HepG2 (cell line): ENCODE data around the gene CDC6. TPM values are rescaled to one million over a fixed set of nuclear protein-coding genes. Genes with fewer than 3 reads are reported as not detected.

Experiments
- GABPA ChIP-seq, 2 experiments: IDR thresholded peaks; 2 replicates each; pipeline ENCODE4 v1.6.1; 2011 to 2016; ENCODE audit warnings: low read depth in 2 of 2, low read length in 1 of 2, missing biosample characterization in 1 of 2, missing genetic modification characterization in 1 of 2
- GABPB1 ChIP-seq: IDR thresholded peaks from 2 replicates; pipeline ENCODE4 v1.6.1; 2016; ENCODE audit warnings: mild to moderate bottlenecking, missing genetic modification reagents, moderate library complexity, missing compliant biosample characterization
- MYC ChIP-seq: sonication (generic); formaldehyde crosslinking; IDR thresholded peaks from 2 replicates; pipeline ENCODE4 v1.9.0; 2021; ENCODE audit warnings: missing genetic modification reagents, borderline replicate concordance
- NCOR1 ChIP-seq: fragments of 200-600 bp; sonication (generic); IDR thresholded peaks from 2 replicates; pipeline ENCODE4 v1.7.0; 2017; ENCODE audit warnings: antibody characterized with exemption, low read length, borderline replicate concordance
- PITX1 ChIP-seq: sonication (generic); formaldehyde crosslinking; IDR thresholded peaks from 2 replicates; pipeline ENCODE4 v1.5.1; 2020; ENCODE audit warnings: mild to moderate bottlenecking, missing genetic modification reagents
- RFX3 ChIP-seq: IDR thresholded peaks from 2 replicates; pipeline ENCODE4 v1.6.1; 2016; ENCODE audit warnings: missing biosample characterization, missing genetic modification reagents
- THYN1 ChIP-seq: sonication (generic); formaldehyde crosslinking; IDR thresholded peaks from 2 replicates; pipeline ENCODE4 v1.8.1; 2023; ENCODE audit warnings: low read depth, mild to moderate bottlenecking, moderate library complexity, missing genetic modification reagents, borderline replicate concordance
- ZNF501 ChIP-seq: sonication (generic); formaldehyde crosslinking; IDR thresholded peaks from 2 replicates; pipeline ENCODE4 v1.5.1; 2020; ENCODE audit warnings: mild to moderate bottlenecking, moderate library complexity, missing genetic modification reagents
- polyA plus RNA-seq, 8 experiments: library from polyadenylated mRNA; depleted of rRNA in 3 of 8; stranded (reverse) in 7 of 8; unstranded in 1 of 8; fragments of >200 nt; fragmentation: Illumina TruSeq in 4 of 8; extraction: Trizol in 4 of 8; gene quantifications; 2 replicates each; pipeline versions ENCODE4 v1.2.1 to v1.2.3, GENCODE V29; 2011 to 2016; ENCODE audit warnings: low read depth in 4 of 8, missing spikeins in 1 of 8, mixed read lengths in 1 of 8; ENCODE audit not compliant: insufficient read depth in 1 of 8
- total RNA-seq, 5 experiments: library from RNA; depleted of rRNA; stranded (reverse); fragments of >200 nt; fragmentation: Illumina TruSeq; extraction: Trizol; gene quantifications; 2 replicates each; pipeline ENCODE4 v1.2.3, GENCODE V29; 2016; ENCODE audit warnings: low read depth in 1 of 5
- TF ChIP-seq, protein P1 (sequence below), 2 experiments: sonication (generic) in 1 of 2; formaldehyde crosslinking in 1 of 2; IDR thresholded peaks; 2 replicates each; pipeline versions ENCODE4 v1.5.1 to v1.6.1; 2011 to 2020; ENCODE audit warnings: borderline replicate concordance in 1 of 2, low read depth in 1 of 2, low read length in 1 of 2, mild to moderate bottlenecking in 1 of 2, missing genetic modification reagents in 1 of 2, moderate library complexity in 1 of 2
- TF ChIP-seq, protein P2 (sequence below): sonication (generic); formaldehyde crosslinking; conservative IDR thresholded peaks from 2 replicates; pipeline ENCODE4 v1.4.0; 2020; ENCODE audit warnings: missing genetic modification reagents
- TF ChIP-seq, protein P3 (sequence below): sonication (generic); formaldehyde crosslinking; IDR thresholded peaks from 2 replicates; pipeline ENCODE4 v1.4.0; 2020; ENCODE audit warnings: missing genetic modification reagents
- TF ChIP-seq, protein P4 (sequence below): sonication (generic); formaldehyde crosslinking; IDR thresholded peaks from 2 replicates; pipeline ENCODE4 v1.5.0; 2020; ENCODE audit warnings: mild to moderate bottlenecking, missing genetic modification reagents, borderline replicate concordance
- TF ChIP-seq, protein P5 (sequence below): sonication (generic); formaldehyde crosslinking; IDR thresholded peaks from 2 replicates; pipeline ENCODE4 v1.9.0; 2022; ENCODE audit warnings: missing genetic modification reagents, mild to moderate bottlenecking, borderline replicate concordance

The CDC6 gene
- total and polyA plus RNA-seq, 2 of the 13 experiments (the other 11 are each of a cell fraction or from before 2014, with no cell fraction given) = 17.4 to 114 TPM

DNA sequence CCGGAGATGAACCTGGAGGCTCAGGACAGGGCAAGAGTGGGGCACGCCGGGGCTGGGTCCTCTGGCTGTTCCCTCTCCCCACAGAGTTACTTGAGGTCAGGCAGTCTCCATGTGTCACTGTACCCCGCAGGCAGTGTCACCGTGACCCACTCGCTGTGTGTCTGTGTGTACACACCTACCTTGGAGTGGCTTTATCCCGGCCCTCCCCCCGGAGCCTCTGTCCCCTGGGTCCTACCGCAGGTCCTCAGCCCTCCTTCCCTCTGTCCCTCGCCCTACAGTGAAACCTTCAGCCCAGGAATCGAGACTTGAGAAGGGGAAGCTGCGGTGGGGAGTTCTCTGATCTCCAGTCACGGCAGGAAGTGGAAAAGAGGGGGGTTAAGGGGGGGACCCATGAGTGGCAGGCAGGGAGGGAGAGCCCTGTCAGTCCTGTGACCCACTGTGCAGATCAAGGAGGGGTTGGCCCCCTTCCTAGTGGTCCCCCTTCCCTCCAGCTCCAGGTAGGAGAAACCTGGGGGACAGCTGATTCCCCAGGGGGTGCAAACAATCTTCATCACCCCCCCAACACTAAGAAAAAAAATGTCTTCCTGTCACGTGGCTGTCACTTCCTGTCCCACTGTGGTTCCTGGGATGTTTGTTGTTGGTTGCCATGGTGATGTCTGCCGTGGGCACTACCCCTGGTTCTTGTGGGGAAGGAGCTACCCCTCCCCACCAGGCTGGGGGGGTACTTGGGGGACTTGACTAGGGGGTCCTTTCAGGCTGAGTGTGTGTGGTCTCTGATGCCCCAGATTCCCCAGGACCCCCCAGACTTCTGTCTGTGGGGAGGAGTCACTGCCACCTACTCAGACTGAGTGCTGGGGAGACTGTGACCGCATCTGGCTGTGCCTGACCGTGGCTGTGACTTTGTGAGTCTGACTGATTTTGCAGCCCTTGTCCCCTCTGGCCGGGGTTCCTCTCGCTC lies 35.0 kb downstream of the CDC6 start (continued):
- TF ChIP-seq, protein P1, sequence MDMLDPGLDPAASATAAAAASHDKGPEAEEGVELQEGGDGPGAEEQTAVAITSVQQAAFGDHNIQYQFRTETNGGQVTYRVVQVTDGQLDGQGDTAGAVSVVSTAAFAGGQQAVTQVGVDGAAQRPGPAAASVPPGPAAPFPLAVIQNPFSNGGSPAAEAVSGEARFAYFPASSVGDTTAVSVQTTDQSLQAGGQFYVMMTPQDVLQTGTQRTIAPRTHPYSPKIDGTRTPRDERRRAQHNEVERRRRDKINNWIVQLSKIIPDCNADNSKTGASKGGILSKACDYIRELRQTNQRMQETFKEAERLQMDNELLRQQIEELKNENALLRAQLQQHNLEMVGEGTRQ (IDR thresholded peaks at IDR 0.05; ENCODE audit: low read depth, low read length) = 0 out of 2 replicates have a peak, but pooled peaks have one; percentile 22
- TF ChIP-seq, protein P1 (CRISPR knock-in tag; IDR thresholded peaks at IDR 0.05; ENCODE audit: borderline replicate concordance) = peak; percentile 72; the same call in 1 of the 2 replicates
- TF ChIP-seq, protein P2, sequence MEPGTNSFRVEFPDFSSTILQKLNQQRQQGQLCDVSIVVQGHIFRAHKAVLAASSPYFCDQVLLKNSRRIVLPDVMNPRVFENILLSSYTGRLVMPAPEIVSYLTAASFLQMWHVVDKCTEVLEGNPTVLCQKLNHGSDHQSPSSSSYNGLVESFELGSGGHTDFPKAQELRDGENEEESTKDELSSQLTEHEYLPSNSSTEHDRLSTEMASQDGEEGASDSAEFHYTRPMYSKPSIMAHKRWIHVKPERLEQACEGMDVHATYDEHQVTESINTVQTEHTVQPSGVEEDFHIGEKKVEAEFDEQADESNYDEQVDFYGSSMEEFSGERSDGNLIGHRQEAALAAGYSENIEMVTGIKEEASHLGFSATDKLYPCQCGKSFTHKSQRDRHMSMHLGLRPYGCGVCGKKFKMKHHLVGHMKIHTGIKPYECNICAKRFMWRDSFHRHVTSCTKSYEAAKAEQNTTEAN (CRISPR knock-in tag) = no peak
- peak; percentile 77 for TF ChIP-seq RFX3 (CRISPR knock-in tag)
- peak; percentile 78 for TF ChIP-seq GABPB1 (CRISPR knock-in tag)
- TF ChIP-seq THYN1 (CRISPR knock-in tag) = no peak
- TF ChIP-seq MYC (CRISPR knock-in tag) = 0 out of 2 replicates have a peak, but pooled peaks have one; percentile 11
- TF ChIP-seq, protein P3, sequence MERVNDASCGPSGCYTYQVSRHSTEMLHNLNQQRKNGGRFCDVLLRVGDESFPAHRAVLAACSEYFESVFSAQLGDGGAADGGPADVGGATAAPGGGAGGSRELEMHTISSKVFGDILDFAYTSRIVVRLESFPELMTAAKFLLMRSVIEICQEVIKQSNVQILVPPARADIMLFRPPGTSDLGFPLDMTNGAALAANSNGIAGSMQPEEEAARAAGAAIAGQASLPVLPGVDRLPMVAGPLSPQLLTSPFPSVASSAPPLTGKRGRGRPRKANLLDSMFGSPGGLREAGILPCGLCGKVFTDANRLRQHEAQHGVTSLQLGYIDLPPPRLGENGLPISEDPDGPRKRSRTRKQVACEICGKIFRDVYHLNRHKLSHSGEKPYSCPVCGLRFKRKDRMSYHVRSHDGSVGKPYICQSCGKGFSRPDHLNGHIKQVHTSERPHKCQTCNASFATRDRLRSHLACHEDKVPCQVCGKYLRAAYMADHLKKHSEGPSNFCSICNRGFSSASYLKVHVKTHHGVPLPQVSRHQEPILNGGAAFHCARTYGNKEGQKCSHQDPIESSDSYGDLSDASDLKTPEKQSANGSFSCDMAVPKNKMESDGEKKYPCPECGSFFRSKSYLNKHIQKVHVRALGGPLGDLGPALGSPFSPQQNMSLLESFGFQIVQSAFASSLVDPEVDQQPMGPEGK (CRISPR knock-in tag) = peak; percentile 88
- TF ChIP-seq, protein P4, sequence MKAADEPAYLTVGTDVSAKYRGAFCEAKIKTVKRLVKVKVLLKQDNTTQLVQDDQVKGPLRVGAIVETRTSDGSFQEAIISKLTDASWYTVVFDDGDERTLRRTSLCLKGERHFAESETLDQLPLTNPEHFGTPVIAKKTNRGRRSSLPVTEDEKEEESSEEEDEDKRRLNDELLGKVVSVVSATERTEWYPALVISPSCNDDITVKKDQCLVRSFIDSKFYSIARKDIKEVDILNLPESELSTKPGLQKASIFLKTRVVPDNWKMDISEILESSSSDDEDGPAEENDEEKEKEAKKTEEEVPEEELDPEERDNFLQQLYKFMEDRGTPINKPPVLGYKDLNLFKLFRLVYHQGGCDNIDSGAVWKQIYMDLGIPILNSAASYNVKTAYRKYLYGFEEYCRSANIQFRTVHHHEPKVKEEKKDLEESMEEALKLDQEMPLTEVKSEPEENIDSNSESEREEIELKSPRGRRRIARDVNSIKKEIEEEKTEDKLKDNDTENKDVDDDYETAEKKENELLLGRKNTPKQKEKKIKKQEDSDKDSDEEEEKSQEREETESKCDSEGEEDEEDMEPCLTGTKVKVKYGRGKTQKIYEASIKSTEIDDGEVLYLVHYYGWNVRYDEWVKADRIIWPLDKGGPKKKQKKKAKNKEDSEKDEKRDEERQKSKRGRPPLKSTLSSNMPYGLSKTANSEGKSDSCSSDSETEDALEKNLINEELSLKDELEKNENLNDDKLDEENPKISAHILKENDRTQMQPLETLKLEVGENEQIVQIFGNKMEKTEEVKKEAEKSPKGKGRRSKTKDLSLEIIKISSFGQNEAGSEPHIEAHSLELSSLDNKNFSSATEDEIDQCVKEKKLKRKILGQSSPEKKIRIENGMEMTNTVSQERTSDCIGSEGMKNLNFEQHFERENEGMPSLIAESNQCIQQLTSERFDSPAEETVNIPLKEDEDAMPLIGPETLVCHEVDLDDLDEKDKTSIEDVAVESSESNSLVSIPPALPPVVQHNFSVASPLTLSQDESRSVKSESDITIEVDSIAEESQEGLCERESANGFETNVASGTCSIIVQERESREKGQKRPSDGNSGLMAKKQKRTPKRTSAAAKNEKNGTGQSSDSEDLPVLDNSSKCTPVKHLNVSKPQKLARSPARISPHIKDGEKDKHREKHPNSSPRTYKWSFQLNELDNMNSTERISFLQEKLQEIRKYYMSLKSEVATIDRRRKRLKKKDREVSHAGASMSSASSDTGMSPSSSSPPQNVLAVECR (CRISPR knock-in tag) = 0 out of 2 replicates have a peak, but pooled peaks have one; percentile 23
- peak; percentile 62; the same call in 1 of the 2 replicates for TF ChIP-seq GABPA (IDR thresholded peaks at IDR 0.05; ENCODE audit: low read depth, low read length)
- TF ChIP-seq GABPA (CRISPR knock-in tag; IDR thresholded peaks at IDR 0.05; ENCODE audit: low read depth) = peak; percentile 92
- TF ChIP-seq ZNF501 (CRISPR knock-in tag) = 0 out of 2 replicates have a peak, but pooled peaks have one; percentile 33
- no peak for TF ChIP-seq NCOR1
- TF ChIP-seq PITX1 (CRISPR knock-in tag) = 0 out of 2 replicates have a peak, but pooled peaks have one; percentile 11
- TF ChIP-seq, protein P5, sequence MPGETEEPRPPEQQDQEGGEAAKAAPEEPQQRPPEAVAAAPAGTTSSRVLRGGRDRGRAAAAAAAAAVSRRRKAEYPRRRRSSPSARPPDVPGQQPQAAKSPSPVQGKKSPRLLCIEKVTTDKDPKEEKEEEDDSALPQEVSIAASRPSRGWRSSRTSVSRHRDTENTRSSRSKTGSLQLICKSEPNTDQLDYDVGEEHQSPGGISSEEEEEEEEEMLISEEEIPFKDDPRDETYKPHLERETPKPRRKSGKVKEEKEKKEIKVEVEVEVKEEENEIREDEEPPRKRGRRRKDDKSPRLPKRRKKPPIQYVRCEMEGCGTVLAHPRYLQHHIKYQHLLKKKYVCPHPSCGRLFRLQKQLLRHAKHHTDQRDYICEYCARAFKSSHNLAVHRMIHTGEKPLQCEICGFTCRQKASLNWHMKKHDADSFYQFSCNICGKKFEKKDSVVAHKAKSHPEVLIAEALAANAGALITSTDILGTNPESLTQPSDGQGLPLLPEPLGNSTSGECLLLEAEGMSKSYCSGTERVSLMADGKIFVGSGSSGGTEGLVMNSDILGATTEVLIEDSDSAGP (CRISPR knock-in tag) = peak; percentile 34; the same call in 1 of the 2 replicates
